Mucosa of stomach (tissue), 1 donor: ENCODE results near the gene CHD2.

Experiments
- H3K27me3 ChIP-seq: one replicate; pipeline ENCODE4 v1.7.0; 2013; ENCODE audit warnings: mild to moderate bottlenecking, low read length; ENCODE audit not compliant: control insufficient read depth, insufficient read depth
- H3K36me3 ChIP-seq: one replicate; pipeline ENCODE4 v1.7.0; 2013; ENCODE audit warnings: low read length; ENCODE audit not compliant: control insufficient read depth, insufficient read depth
- H3K4me1 ChIP-seq: one replicate; pipeline ENCODE4 v1.7.0; 2013; ENCODE audit warnings: mild to moderate bottlenecking, low read length; ENCODE audit not compliant: control insufficient read depth, insufficient read depth
- H3K4me3 ChIP-seq: one replicate; pipeline ENCODE4 v1.7.0; 2013; ENCODE audit warnings: low read length
- H3K9ac ChIP-seq: one replicate; pipeline ENCODE4 v1.7.0; 2013; ENCODE audit warnings: mild to moderate bottlenecking, low read length, moderate library complexity
- H3K9me3 ChIP-seq: one replicate; pipeline ENCODE4 v1.7.0; 2013; ENCODE audit warnings: mild to moderate bottlenecking, low read length, moderate library complexity; ENCODE audit not compliant: control insufficient read depth
- donor health status: Pancreatic carcinoma.

Gene CHD2

GRCh38 chr15:92990031-92990430, 89.9 kb downstream of the CHD2 start:
- no peaks in the 10 kb centered on the region for H3K27me3 ChIP-seq
- no peak overlapping the region for H3K4me3 ChIP-seq
- no peaks in the 10 kb centered on the region for H3K4me1 ChIP-seq
- H3K9ac ChIP-seq, result no peak overlapping the region
- peaks cover 26% of the 10 kb centered on the region for H3K36me3 ChIP-seq
- H3K9me3 ChIP-seq, result no peaks in the 10 kb centered on the region

GRCh38 chr15:92992720-92993119, 92.6 kb downstream of the CHD2 start:
- Histone ChIP-seq H3K36me3 (peaks cover 29% of the 10 kb centered on the region), H3K27me3 (no peaks in the 10 kb centered on the region), H3K4me3 (no peak overlapping the region), H3K9ac (no peak overlapping the region), H3K9me3 (no peaks in the 10 kb centered on the region), H3K4me1 (no peaks in the 10 kb centered on the region)

GRCh38 chr15:92997821-92998220, 97.7 kb downstream of the CHD2 start:
- H3K4me3 ChIP-seq, result no peak overlapping the region
- no peaks in the 10 kb centered on the region for H3K27me3 ChIP-seq
- H3K9me3 ChIP-seq, result no peaks in the 10 kb centered on the region
- H3K4me1 ChIP-seq, result no peaks in the 10 kb centered on the region
- no peak overlapping the region for H3K9ac ChIP-seq
- peaks cover 37% of the 10 kb centered on the region for H3K36me3 ChIP-seq

GRCh38 chr15:93001156-93001555, 101.0 kb downstream of the CHD2 start:
- no peak overlapping the region for H3K4me3 ChIP-seq
- H3K9ac ChIP-seq, result no peak overlapping the region
- no peaks in the 10 kb centered on the region for H3K27me3 ChIP-seq
- H3K9me3 ChIP-seq, result no peaks in the 10 kb centered on the region
- H3K36me3 ChIP-seq, result peaks cover 37% of the 10 kb centered on the region
- H3K4me1 ChIP-seq, result no peaks in the 10 kb centered on the region

GRCh38 chr15:93001881-93002280, 101.8 kb downstream of the CHD2 start:
- Histone ChIP-seq H3K27me3 (no peaks in the 10 kb centered on the region), H3K4me3 (no peak overlapping the region), H3K4me1 (no peaks in the 10 kb centered on the region), H3K36me3 (peaks cover 36% of the 10 kb centered on the region), H3K9me3 (no peaks in the 10 kb centered on the region), H3K9ac (no peak overlapping the region)

GRCh38 chr15:93005133-93005532, 105.0 kb downstream of the CHD2 start:
- Histone ChIP-seq H3K27me3 (no peaks in the 10 kb centered on the region), H3K4me1 (no peaks in the 10 kb centered on the region), H3K36me3 (peaks cover 29% of the 10 kb centered on the region), H3K9me3 (no peaks in the 10 kb centered on the region), H3K9ac (no peak overlapping the region), H3K4me3 (no peak overlapping the region)

- Histone ChIP-seq H3K27me3 (no peaks in the 10 kb centered on the region), H3K36me3 (peaks cover 29% of the 10 kb centered on the region), H3K4me1 (no peaks in the 10 kb centered on the region), H3K9ac (no peak overlapping the region), H3K4me3 (no peak overlapping the region), H3K9me3 (no peaks in the 10 kb centered on the region)
These were observed 107.9 kb downstream of the CHD2 start for GRCh38 chr15:93007994-93008393.

GRCh38 chr15:93012786-93013185, 112.7 kb downstream of the CHD2 start:
- Histone ChIP-seq H3K4me3 (no peak overlapping the region), H3K4me1 (no peaks in the 10 kb centered on the region), H3K27me3 (no peaks in the 10 kb centered on the region), H3K9me3 (no peaks in the 10 kb centered on the region), H3K9ac (no peak overlapping the region), H3K36me3 (peaks cover 40% of the 10 kb centered on the region)

GRCh38 chr15:93017526-93017925, 117.4 kb downstream of the CHD2 start:
- peaks cover 43% of the 10 kb centered on the region for H3K36me3 ChIP-seq
- H3K4me1 ChIP-seq, result no peaks in the 10 kb centered on the region
- no peaks in the 10 kb centered on the region for H3K9me3 ChIP-seq
- H3K4me3 ChIP-seq, result no peak overlapping the region
- no peak overlapping the region for H3K9ac ChIP-seq
- H3K27me3 ChIP-seq, result no peaks in the 10 kb centered on the region

GRCh38 chr15:93018574-93018973, 118.5 kb downstream of the CHD2 start:
- Histone ChIP-seq H3K27me3 (no peaks in the 10 kb centered on the region), H3K36me3 (peaks cover 39% of the 10 kb centered on the region), H3K9ac (no peak overlapping the region), H3K4me1 (no peaks in the 10 kb centered on the region), H3K9me3 (no peaks in the 10 kb centered on the region), H3K4me3 (no peak overlapping the region)

GRCh38 chr15:93019090-93019489, 119.0 kb downstream of the CHD2 start:
- no peaks in the 10 kb centered on the region for H3K4me1 ChIP-seq
- no peaks in the 10 kb centered on the region for H3K9me3 ChIP-seq
- peaks cover 39% of the 10 kb centered on the region for H3K36me3 ChIP-seq

GRCh38 chr15:93019971-93020370, 119.8 kb downstream of the CHD2 start:
- H3K9ac ChIP-seq, result no peak overlapping the region
- H3K9me3 ChIP-seq, result no peaks in the 10 kb centered on the region
- no peak overlapping the region for H3K4me3 ChIP-seq
- no peaks in the 10 kb centered on the region for H3K27me3 ChIP-seq
- H3K36me3 ChIP-seq, result peaks cover 39% of the 10 kb centered on the region
- H3K4me1 ChIP-seq, result no peaks in the 10 kb centered on the region

More at GRCh38 chr15:93019090-93019489, 119.0 kb downstream of the CHD2 start:
- H3K9ac ChIP-seq, result no peak overlapping the region
- H3K27me3 ChIP-seq, result no peaks in the 10 kb centered on the region
- H3K4me3 ChIP-seq, result no peak overlapping the region
